22Rv1 (cell line): ENCODE measurements around the gene PPP1R14B.

ENCODE experiments used
- CTCF ChIP-seq: fragments of 450-650 bp; IDR thresholded peaks from 2 replicates; pipeline ENCODE4 v1.5.1; 2017; ENCODE audit warnings: mild to moderate bottlenecking
- ZFX ChIP-seq: fragments of 450-650 bp; IDR thresholded peaks from 2 replicates; pipeline ENCODE4 v1.6.1; 2017; ENCODE audit warnings: antibody characterized with exemption, borderline replicate concordance

- TF ChIP-seq CTCF (no peak), ZFX (no peak)
Measured at GRCh38 chr11:64263021-64263946, 16.5 kb upstream of the PPP1R14B start.
